HG02973 (cell line): Measurements from ENCODE around the gene TM2D3.

ENCODE experiments used
- ATAC-seq: cut with Tn5 transposase; IDR thresholded peaks from one replicate; pipeline ENCODE4 v1.9.1; 2021; ENCODE audit warnings: moderate library complexity; ENCODE audit not compliant: unreplicated experiment

TM2D3 gene, protein sequence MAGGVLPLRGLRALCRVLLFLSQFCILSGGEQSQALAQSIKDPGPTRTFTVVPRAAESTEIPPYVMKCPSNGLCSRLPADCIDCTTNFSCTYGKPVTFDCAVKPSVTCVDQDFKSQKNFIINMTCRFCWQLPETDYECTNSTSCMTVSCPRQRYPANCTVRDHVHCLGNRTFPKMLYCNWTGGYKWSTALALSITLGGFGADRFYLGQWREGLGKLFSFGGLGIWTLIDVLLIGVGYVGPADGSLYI

DNA sequence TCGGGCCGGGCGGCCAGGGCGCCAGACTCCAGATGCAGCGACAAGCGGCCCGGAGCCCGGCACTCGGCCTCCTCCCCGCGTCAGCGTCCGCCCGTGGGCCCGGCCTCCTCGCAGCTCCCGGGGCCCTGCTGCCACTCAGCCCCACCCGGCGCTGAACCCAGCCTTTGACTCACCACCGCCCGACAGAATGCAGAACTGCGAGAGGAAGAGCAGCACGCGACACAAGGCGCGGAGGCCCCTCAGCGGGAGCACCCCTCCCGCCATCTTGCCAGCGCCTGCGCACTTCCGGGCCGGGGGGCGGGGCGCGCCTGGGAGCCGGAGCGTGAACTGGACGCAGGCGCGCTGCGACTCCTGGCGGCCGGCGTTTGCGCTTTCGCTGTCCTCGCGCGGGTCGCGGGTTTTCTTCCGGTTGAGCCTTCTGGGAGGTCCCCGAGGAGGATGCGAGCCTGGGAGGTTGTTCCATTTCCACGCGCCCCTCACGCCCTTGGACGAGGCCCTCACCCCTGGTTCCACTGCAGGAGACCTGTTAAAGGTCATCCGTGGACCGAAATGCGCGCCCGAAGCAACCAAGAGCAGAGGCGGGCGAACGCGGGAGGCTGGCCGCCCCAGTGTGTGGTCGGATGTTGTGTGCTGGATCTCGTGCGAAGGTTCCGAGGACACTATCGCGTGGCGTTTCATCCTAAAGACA lies at the start of gene TM2D3:
Gene TM2D3, minus strand, starts transcription at position 284 of the 688 bp plus-strand sequence. Its CDS starts 20 bp downstream, at position 264.
- peak; percentile 87 for ATAC-seq

DNA sequence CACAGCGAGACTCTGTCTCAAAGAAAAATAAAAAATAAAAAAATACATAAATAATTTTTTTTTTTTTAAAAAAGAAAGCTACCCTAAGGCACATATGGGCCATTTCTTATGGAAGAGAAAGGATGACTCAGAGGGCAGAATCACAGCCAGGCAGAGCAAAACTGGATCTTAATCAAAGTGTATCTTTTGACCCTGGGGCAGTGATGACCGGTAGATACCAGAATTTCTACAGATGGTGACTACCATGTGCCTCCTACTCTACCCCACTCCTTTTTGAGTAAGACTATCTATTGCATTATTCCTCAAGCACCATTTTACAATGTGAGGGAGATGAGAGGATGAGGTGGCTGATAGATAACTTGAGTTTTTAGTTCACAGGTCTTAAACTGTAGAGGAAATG lies 46.1 kb upstream of the TM2D3 start:
- no peak for ATAC-seq

DNA sequence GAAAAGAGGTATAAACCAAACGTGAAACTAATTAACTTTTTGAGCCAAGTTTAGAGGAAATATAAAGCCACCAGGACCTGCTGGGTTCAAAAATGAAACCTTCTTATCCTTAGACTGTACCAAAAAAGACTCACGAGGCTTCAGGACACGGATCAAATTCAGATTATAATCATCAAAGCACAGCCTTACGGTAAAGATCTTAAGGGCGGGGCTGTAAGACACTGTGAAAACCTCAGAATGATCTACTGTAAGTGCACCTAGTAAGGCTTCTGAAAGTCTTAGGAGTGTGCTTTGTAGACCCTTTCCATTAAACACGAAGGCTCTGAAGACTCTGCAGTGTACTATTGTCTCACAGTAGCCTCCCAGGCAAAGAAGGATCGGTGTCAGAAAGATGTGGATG lies 45.3 kb upstream of the TM2D3 start:
- no peak for ATAC-seq

- no peak for ATAC-seq
Observed at GRCh38 chr15:101696829-101697228, 44.6 kb upstream of the TM2D3 start.

DNA sequence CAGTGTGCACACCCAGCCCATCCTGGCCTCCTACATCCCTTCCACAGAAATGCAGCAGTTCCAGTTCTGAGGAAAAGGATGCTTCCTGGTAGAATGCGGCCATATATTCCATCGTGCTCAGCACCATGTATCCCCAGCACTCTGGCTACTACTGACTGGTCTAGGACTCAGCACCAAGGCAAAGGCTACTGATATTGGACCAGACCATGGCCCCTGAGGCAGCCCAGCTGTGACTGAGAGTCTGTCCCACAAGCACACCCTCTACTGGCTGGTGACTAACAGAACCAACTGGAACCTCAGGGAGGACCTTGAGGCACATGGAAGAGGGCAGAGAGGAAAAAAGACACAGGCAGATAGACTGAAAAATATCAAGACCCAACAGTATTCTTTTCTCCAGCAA lies 42.1 kb upstream of the TM2D3 start:
- ATAC-seq: no peak

DNA sequence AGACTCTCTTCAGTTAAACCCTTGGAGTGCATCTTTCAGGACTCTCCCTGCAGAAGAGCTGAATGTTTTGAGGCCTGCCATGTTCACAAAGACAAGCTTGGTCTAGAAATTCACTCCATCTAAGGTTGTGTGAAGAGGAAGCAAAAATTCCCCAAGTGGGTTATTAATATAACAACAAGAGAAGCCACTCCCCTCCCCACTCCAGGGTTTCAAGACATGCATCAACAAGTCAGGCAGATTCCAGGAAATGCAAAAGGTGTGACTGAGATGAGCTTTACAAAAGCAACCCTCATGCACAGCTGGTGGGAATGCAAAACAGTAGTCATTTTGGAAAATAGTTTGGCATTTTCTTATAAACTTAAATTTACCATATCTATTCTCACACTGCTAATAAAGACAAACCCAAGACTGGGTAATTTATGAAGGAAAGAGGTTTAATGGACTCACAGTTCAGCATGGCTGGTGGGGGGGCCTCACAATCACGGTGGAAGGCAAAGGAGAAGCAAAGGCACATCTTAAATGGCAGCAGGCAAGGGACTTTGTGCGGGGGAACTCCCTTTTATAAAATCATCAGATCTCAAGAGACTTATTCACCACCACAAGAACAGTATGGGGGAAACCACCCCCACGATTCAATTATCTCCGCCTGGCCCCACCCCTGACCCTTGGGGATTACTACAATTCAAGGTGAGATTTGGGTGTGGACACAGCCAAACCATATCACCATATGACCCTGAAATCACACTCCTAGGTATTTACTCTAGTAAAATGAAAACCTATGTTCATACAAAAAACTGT lies 40.8 kb upstream of the TM2D3 start:
- ATAC-seq: no peak

GRCh38 chr15:101689901-101690300 lies 37.7 kb upstream of the TM2D3 start:
- ATAC-seq: no peak

- ATAC-seq: no peak
Observed at GRCh38 chr15:101686718-101687117, 34.5 kb upstream of the TM2D3 start.

- no peak for ATAC-seq
Observed at GRCh38 chr15:101684877-101685276, 32.7 kb upstream of the TM2D3 start.

DNA sequence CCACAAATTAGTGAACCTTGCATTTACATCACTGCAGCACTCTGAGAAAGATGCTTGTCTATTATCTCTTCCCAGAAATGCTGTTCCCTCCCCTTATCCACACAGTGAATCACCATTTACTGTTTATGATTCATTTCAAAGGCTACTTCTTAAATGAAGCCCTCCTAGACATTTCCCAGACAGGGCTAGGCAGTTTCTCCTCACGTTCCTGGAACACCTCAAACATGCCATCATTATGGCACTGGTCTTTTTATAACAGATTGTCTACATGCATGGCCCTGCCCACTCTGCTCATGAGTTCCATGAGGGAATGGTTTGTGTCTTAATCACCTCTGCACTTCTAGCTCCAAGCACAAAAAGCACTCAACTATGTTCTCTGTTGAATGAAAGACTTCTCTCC lies 32.2 kb upstream of the TM2D3 start:
- ATAC-seq: no peak

DNA sequence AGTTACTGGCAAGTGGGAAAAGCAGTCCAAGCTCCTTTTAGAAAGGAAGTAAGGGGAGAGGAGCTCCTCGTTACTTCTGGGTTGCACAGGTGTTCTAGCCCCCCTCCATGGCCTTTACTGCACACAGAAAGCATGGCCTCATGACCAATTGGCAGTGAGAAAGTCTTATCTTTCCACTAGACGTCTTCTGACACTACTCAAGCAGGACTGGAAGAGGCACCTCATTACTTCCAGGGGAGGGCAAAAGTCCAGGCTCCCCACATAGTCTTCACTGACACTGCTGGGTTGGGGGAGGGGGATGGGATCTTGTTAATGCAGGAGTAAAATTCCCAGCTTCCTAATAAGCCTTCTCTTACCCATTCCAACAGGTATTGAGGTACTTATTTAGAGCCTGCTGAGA lies 27.6 kb upstream of the TM2D3 start:
- ATAC-seq: no peak

DNA sequence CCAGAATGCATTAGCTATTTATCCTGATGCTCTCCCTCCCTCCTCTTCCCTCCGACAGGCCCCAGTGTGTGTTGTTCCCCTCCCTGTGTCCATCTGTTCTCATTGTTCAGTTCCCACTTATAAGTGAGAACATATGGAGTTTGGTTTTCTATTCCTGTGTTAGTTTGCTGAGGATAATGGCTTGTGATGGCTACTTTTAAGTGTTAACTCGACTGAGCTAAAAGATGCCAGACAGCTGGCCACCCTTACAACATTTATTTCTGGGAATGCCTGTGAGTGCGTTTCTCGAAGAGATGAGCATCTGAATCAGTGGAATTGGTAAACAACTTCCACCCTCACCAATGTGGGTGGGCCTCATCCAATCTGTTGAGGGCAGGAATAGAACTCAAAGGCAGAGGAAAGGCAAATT lies 24.7 kb upstream of the TM2D3 start:
- ATAC-seq: no peak

DNA sequence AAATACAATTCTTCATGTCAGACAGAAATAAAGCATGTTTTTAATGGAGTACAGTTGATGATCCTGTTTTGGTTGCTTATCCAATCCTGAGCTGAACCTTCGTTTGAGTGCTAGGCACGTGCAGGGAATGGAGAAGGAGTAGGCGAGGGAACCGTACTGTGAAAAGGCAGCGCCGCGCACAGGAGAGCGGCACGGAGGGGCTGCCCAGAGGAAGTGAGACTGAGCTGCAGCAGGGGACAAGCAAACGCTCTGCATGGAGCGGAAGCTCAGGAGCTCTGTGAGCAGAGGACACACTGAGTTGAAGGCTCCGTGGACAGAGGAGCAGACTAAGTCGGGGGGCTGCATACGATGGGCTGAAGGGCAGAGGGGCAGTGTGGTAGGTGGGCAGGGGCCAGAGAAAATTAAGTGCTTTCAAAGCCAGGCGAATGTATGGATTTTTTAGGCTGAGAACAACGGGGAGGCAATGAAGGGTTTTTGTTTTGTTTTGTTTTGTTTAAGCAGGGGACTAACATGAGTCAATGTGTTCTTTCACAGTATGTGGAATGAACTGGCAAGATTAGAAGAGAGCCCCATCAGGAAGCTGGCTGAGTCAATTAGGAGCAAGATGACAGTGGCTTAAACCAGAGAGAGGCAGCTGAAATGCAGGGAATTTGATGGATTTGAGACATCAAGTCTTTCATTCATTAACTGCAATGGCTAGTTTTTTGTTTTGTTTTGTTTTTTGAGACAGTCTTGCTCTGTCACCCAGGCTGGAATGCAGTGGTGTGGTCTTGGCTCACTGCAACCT lies 23.8 kb upstream of the TM2D3 start:
- ATAC-seq: no peak

GRCh38 chr15:101675015-101675414 lies 22.8 kb upstream of the TM2D3 start:
- ATAC-seq: no peak

DNA sequence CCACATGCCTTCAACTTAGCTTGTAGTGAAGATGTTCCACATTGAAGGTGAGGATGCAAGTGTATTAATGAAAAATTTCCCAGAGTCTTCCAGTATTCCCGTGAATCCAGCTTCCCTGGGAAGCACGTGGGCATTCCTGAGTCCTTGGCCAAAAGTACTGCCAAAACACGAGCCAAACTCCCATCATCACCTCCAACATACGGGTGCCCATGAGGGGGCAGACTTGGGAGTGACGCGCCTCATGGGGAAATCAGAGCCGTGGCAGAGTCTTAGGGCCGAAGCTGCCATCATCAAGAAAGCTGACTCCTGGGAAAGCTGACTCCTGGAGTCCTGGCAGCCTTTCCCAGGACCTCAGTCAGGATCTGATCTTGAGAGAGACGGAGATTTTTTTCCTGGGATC lies 20.1 kb upstream of the TM2D3 start:
- no peak for ATAC-seq

- ATAC-seq: no peak
Observed at GRCh38 chr15:101669744-101670143, 17.6 kb upstream of the TM2D3 start.

- ATAC-seq: no peak
Observed at GRCh38 chr15:101667881-101668280, 15.7 kb upstream of the TM2D3 start.

DNA sequence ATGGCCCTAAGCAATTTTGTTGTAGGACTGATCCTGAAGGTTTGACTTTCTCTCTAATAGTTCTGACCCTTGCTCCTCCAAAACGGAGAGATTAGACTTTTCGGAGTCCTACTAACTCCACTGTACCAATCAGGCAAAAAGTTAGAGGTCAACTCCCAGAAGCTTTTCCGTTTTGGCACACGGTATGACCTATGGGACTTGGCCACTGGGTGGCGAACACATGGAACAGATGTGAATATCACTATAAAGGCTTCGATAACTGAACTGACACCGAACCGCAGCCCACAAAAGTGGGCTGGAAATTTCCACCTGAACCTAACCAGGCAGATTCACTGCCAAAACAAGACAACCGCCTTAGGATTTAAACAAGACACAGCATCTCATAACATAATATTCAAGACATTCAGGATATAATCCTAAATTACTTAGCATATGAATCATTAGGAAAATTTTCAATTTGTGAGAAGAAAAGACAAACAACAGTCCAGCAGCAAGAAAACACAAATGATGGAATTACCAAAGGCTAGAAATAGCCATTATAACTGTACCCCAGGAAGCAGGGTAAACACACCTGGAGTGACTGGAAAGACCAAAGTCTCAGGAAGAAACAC lies 12.2 kb upstream of the TM2D3 start:
- no peak for ATAC-seq

DNA sequence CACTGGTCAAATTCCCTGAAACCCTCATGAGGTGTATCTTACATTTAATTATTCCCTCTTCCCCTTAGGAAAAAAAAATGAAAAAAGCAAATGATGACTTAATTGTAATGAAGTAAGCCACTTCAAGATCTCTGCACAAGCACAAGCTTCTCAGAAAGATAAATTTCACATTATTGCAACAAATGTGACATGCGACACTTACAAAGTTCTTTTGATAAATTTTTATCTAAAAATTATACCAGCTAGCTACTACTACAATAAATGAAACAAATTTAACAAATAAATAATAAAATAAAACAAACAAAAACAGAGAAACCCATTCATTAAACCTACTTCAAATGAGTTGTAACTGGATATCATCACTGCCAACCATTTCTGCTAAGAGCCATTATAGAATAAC lies 10.0 kb upstream of the TM2D3 start:
- ATAC-seq: no peak

DNA sequence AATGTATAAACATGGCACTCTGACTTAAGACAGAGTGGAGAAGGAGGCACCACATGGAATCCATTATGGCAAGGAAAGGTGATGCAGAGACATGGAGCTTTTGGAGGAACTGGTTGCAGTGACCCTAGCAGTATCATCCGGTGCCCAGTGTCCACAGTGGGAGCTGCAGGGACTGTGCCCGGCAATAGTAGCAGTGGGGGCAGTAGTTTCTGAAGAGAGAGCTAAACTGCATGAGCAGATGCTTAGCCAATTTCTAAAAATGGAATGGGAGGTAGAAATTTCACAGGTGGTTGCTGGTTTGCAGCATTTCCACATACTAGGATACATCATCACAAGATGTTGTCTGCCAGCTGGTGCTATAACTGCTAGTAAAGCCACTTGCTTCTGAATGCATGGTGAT lies 7.8 kb upstream of the TM2D3 start:
- ATAC-seq: no peak
